NCI-H2227 (cell line): ENCODE measurements around the gene ERFL.

Experiments used
- DNase-seq: peaks from one replicate; lab custom pipeline; 2025; ENCODE audit not compliant: unreplicated experiment; lab: John Stamatoyannopoulos, UW

Gene ERFL

DNA sequence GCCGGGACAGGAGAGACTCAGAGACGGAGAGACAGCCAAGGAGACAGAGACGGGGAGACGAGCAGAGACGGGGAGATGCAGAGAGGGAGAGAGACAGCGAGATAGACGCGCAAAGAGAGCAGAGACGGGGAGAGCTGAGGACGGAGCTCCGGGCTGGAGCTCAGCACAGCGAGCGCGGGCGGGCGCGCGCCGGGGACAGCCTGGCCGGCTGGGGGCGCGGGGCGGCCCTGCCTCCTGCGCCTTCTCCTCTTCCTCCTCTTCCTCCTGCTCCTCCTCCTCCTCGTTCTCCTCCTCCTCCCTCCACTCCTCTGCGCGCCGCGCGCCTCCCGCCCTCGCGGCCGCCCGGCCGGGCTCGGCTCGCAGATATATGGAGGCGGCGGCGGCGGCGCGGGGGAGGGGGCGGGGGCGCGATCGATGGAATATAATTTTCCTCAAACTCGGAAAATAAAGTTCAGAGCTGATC lies at the start of gene ERFL:
ERFL (minus strand) TSS at position 229 of the 463 bp plus-strand sequence. CDS start 15,530 bp downstream, outside the sequence.
- peak; percentile 73 for DNase-seq

DNA sequence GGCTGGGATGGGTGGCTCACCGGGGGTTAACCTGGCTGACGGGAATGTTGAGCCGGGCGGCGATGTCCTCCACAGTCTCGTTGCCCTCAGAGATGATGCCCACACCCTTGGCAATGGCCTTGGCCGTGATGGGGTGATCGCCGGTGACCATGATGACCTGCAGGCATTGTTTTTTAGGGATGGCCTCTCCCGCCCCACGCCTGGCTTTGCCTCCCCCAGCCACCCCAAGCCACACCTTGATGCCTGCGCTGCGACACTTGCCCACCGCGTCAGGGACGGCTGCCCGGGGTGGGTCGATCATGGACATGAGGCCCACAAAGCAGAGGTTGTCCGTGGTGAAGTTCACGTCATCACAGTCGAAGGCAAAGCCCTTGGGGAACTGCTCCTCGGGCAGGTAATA lies 49.7 kb upstream of the ERFL start:
- no peak for DNase-seq

DNA sequence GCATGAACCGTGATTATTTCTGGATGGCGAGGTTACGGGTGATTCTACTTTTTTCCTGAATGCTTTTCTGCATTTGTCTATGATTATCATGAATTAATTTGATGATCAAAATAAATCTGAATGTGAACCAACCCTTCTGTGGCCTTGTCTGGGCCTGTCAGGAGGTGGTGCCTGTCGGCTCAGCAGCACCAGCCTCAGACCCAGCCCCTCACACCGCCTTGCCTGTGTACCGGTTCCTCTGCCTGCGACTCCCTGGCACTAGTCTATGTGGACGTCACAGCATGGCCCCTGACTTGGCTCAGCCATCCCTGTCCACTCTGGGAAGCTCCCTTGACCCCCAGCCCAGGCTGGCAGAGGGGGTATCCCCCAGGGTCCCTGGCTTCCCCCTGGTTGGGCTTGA lies 46.4 kb upstream of the ERFL start:
- no peak for DNase-seq

DNA sequence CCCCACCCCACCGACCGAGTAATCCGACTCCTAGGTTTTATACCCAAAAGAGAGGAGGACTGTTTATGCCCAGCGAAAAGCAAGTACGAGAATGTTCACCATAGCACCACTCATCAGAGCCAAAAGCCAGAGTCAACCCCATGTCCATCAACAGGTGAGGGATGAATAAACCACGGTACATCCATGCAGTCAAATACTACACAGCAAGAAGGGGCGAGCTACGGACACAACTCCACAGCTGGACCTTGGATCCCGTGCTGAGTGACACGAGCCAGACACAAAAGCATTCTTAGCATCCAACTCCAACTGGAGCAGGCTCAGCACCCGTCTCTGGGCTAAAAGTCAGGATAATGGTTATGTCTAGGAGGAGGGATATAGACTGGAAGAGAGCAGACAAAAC lies 43.1 kb upstream of the ERFL start:
- no peak for DNase-seq

DNA sequence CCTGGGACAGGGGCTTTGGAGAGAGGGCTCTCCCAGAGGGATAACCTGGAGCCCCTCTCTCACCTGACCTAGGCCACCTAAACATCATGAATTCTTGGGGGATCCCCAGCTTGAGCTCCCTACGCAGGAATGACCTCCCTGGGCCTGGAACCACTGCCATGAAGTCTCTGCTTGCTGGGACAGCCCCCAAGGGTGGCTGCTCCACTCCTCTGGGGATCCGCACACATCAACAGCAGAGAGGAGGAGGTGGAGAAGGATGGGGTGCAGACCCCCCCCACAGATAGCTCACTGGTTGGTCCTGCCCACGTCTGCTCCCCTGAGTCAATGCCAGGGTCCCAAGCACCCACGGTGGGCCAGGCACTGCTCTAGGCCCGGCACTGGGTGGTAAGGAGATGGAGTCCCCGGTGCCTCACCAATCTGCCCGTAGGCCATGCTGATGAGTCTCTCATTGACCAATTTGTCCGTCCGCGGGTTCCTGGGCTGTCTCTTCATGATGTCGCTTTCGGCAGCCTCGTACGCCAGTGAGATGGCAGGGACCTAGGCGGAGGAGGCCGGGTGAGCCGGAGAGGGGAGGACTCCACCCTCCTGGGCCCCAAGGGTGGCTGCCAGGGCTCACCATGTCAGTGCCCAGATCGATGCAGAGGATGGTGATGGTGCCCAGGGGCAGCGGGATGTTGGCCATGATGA lies 41.7 kb upstream of the ERFL start:
- DNase-seq = no peak

DNA sequence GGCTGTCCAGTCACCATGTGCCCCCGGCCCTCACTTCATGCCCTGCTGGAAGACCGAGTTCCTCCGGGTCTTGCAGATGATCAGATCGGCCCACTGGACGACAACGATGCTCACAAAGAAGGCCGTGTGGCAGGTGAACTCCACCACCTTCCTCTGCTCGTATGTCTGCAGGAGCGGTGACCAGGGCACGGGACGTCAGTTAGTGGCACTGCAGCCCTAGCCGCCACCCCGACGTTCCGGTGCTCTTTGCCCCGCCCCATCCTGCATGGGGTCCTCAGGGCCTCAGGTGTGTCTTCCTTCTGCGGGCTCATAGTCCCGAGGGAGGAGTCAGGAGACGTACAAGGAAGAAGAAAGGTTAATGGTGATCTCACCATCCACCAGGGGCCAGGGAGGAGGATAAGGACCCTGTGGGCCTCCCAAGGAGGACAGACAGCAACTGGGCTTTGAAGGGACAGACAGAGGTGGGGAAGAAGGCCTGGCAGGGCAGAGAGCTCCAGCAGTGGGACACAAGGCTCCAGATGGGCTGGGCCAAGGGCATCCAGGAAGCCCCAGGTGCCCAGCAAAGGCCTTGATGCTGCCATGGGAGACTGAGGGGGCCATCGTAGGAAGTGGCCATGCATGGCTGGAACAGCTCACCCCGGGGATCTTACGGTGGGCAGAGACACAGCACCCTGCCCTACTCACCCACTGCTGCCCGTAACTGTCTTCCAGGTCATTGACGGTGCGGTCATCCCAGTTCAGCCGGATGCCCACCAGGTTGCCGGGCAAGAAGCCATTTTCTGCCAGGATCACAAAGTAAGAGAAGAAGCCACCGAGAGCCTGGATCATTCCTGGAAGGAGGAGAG lies 40.7 kb upstream of the ERFL start:
- DNase-seq = no peak

DNA sequence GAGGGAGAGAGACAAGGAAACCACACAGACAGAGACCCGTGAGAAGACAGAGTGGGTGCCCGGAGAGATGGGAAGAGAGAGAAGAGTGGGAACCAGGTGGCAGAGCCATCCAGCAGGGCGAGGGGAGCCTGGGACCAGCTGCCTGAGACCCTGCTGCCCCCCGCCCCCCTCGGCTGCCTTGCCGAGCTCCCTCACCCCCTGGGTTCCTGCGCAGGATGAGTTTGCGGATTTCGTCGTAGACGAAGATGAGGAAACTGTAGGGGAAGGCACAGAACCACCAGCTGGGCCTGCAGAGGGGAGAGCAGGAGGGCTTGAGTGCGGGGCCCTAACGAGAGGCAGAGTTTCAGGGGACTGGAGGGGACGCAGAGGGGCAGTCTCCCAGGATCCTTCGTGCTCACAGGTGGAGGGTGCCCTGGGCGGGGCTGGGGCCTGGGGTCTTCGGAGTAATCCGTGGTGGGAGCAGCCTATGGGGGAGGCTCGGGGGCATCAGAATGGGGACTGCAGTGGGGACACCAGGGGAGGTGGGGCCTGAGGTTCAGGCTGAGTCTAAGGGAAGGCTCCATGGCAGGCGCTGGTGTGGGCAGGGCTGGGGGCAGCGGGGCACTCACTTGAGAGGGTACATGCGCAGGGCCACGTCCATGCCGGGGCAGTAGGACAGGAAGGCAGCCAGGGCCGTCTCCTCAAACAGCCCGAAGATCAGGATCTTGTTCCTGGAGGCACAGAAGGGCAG lies 39.0 kb upstream of the ERFL start:
- no peak for DNase-seq

DNA sequence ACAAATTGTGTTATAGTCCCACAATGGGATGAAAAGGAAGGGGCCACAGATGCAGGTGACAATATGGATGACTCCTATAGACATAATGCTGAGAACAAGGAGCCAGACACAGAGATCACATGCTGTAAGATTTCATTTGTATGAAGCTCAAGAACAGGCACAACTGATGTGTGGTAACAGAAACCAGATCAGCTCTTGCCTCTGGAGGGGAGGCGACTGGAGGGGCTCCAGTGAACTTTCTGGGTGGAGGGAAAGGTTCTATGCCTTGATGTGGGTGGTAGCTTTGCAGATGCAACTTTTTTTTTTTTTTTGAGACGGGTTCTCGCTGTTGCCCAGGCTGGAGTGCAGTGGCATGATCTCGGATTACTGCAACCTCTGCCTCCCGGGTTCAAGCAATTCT lies 36.9 kb upstream of the ERFL start:
- no peak for DNase-seq

DNA sequence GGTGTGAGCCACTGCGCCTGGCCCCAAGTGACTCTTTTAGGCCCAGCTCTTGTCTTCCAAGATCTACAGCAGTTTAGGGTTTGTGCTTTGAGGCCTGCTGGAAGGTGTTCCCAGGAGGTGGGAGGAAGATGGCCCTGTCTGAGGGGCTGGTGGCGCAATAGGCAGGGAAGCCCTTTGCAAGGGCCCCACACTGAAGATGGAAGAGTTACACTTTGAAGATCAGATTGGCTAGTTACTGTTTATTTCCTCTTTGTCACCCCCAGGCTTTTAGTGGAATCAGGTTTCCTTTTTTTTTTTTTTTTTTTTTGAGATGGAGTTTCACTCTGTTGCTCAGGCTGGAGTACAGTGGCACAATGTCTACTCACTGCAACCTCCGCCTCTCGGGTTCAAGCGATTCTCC lies 32.7 kb upstream of the ERFL start:
- DNase-seq = no peak

DNA sequence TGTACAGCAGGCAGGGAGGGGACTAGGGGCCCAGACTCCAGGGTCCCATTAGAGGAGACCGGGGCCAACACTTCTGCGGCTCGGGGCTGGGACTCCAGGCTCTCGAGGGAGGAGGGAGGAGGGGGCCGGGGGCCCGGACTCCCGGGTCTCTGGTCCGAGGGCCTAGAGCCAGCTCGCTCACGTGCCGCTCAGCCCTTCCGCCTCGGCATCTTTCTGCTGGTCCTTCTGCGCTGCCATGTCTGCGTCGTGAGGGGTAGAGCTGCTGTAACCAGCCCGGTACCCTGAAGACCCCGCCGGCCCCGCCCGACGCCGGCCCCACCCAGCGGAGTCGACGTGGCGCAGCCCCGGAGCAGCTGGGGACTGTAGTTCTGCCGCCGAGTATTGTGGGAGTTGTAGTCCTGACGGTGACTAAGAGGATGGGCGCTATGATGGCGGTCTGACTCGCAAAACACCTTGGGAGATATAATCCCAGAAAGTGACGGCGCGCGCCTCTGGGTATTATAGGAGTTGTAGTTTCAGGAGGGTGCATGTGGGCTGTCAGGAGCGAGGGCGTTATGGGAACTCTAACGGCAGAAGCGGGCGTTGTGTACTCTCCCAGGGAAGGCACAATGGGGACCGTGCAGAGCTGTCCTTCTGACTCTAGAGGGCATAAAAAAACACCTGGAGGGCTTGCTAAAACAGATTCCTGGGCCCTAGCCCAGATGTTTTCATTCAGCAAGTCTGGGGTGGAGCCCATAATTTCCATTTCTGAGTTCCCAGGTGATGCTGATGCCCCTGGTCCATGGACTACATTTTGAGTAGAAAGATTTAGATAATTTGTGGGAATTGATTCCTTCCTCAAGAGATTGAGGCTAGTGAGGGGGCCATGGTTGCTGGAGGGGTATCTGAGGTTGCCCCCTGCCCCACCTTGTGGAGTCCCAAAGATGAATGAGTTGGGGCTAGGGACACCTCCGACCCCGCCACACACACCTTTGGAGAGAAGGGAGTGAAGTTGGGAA lies 31.1 kb upstream of the ERFL start, which contains the start of gene RABAC1:
RABAC1 (minus strand) TSS at position 266 of the 998 bp plus-strand sequence; CDS start at position 237, 29 bp downstream.
- peak; percentile 100 for DNase-seq

DNA sequence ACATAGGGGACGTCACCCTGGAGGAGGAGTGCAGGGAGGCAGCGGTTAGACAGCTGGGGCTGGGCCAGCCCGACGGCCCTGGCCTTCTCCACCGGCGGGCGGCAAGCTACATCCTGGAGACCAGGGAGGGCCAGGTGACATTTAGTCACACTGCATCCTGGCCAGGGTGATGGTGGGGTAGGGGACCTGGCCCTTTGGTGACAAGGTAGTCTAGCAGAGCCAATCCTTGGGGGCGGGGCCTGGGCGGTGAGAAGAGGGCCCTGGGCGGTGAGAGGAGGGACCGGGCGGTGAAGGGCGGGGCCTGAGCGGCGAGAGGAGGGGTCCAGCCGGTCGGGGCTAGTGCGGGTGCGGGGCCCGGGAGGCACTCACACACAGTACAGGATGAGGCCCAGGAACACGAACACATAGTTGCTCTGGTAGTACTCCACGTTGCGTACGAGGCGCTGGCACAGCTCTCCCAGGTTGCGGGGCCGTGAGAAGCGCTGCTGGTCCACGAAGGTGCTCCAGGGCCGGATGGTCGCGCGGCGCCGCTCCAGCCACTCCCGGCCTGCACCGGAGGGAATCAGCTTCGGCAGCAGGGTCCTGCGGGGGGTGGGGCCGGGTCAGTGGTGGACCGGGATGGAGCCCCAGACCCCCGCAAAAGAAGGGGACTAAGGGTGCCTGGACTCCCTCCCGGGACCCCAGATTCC lies 30.3 kb upstream of the ERFL start:
- DNase-seq = peak; percentile 95

DNA sequence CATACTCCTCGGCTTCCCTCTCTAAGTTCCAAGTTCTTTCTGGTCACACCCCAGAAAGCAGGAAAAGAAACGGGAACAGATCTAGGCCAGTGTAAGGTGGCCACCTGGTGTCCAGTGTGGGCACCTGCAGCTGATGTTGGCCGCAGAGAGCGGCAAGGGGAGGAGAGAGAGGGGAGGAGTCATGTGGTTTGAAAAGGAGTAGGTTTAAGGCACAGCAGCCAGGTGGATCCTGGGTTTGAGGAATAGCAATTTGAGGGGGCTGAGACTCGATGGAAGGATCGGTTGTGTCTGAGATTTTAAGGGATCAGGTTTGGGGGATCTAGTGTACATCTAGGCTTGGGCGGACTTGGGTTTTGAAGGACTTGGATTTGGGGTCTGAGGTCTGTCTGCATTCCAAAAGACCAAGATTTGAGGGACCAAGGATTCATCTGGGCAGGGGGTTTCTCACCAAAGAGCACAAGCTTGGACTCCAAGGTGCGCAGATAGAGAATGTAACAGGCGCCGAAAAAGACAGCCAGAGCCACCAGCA lies 29.7 kb upstream of the ERFL start:
- peak; percentile 98 for DNase-seq

DNA sequence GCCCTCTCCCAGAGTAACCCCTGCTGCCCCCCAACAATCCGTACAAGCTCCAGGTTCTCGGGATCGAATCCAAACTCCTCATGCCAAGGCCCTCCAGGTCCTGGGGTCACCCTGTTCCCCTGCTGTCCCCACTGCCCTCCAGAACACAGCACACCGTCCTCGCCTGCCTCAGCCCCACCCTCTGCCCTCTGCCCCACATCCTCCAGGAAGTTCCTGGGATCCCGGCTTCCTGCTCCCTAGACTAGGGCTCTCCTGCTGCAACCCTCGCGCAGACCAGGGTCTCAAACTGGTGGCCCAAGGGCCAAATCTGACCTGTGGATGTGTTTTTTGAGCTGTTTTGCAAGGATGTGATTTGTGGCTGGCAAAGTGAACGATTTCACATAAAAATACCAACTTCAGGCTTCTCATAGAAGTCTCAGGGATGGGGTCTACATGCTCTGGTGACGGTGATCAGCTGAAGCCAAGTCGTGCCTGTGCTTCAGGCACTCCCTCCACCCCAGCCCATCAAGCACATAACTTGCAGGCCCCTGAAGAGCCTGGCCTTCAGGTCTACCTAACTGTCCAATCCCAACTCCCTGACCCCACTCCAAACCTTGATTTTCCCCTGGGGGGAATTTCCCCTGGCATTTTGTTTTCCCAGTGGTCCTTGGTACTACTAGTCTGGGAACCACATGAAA lies 29.1 kb upstream of the ERFL start:
- DNase-seq = no peak

DNA sequence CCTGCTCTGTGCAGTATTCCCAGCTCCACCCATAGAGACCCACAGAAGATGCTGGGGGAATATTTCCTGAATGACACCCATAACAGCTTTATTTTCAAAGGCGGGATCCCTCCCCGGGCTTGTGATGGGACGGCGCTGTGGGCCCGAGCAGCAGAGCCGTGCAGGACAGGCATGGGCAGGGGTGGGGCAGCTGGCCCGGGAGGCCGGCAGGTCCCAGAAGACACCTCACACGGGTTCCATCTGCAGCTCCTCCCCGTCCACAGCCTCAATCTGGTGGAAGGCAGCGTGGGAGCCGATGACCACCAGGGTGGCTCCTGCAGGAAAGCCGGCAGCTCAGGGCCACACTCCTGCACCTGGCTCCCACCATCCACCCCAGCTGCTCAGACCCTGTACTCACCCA lies 28.4 kb upstream of the ERFL start:
- no peak for DNase-seq

DNA sequence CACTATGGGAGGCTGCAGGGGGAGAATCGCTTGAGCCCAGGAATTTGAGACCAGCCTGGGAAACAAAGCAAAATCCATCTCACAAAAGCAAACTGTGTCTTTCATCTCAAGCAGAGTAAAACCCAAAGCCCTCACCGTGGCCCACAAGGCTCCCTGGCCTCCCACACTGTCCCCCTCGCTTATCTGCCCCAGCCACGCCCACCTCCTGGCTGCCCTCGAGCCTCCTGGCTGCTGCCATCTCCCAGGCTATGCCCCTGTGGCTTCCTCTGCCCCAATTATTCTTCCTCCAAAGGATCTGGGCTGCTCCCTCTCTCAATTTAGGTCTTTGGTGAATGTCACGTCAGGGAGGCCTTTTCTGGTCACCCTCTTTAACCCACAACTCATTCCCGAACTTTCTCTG lies 27.3 kb upstream of the ERFL start:
- no peak for DNase-seq

DNA sequence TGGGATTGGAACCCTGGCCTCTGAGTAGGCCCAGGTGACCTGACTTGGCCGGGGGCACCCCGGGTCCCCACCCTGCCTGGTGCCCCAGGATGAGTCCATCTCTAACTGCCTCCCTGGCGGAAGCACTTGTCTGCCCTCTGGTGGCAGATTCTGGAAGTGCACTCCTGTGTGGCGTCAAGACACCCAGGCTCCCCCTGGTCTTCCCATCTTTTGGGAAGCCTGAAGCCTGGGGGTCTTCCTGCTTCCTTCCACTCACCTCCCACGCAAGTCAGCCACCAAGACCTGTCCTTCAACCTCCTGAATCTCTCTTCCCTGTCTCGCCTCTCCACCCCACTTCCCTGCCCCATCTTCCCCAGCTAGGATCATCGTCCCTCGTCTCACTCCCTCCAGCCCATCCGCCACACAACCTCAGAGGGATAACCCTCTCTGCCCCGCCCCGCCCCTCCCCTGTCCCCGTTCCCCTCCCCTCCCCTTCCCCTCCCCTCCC lies 23.5 kb upstream of the ERFL start:
- DNase-seq = peak; percentile 97

DNA sequence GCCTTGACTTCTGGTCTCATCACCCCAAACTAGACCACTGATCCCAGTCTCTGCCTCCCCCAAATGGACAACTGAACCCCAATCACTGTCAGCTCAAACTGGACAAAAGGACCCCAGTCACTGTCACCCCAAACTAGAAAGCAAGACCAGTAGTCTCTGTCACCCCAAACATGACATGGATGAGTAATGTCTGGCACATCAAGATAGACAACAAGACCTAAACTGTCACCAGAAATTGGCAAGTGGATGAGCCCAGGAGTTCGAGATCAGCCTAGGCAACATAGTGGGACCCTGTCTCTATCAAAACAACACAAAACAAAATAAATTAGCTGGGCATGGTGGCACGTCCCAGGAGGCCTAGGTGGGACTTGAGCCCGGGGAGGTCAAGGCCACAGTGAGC lies 18.8 kb upstream of the ERFL start:
- no peak for DNase-seq

DNA sequence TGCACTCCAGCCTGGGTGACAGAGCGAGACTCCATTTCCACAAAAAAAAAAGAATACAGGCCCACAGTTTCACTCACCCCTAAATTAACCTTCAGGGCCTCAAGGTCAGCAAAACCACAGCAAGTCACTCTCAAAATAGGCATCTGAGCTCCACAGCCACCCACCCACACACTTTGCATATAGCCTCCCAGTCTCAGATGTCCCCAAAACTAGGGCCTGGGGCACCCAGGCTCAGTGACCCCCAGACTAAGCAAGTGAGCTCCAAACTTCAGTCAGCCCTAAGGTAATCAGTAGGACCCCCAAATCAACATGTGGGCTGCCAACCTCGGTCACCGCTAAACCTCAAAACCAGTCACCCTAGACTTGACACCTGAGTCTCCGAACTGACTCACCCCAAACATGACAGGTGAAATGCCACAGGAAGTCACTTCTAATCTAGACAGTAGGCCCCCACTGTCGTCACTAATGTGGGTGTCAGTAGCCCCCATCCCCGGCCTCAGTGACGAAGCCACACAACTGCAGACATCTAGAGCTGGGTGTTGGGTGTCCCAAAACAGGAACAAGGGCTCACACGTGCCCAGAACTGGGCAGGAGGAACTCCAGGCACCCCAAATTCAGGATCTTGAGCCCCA lies 17.0 kb upstream of the ERFL start:
- no peak for DNase-seq
